Fibroblast of the conjunctiva (primary cell): ENCODE data around the gene FBXW7.

ENCODE experiments used
- DNase-seq: peaks from one replicate; pipeline ENCODE4 v3.0.0-alpha.2; 2010; ENCODE audit warnings: low read depth

Gene FBXW7

DNA sequence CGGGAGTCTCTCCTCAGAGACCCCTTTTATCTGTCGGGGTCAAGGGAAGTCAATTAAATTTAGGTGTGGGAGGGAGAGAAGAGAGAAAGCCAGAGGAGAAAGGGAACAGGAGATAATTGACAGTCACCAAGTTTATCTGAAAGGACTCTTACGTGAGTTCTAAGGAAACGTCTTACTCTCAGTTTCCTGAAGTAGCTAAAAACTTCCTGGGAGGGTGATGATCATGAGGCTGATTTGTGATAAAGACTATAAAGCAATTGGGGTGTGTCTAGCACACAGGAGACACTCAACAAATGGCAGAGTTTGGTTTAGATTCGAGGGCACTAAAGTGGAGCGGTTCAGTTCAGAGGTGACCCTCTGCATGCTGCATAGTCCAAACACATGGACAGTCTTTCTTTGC lies 254.1 kb downstream of the FBXW7 start:
- no peak for DNase-seq

DNA sequence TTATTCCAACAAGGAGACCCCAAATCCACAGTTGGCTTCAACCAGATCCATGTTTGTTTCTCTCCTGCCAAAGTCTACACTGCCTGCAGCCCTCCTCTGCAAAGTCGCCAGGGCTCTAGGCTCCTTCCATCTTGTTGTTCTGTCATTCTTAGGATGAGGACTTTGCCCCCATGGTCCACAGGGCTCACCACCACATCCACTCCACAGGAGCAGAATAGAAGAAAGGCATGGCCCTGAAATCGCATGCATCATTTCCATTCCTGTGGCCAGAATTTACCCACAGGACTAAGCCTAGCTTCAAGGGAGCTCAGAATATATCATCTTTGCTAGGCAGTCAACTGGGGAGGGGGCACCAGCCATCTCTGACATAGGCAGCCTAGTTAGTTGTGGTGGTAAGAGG lies 254.7 kb downstream of the FBXW7 start:
- DNase-seq = no peak

DNA sequence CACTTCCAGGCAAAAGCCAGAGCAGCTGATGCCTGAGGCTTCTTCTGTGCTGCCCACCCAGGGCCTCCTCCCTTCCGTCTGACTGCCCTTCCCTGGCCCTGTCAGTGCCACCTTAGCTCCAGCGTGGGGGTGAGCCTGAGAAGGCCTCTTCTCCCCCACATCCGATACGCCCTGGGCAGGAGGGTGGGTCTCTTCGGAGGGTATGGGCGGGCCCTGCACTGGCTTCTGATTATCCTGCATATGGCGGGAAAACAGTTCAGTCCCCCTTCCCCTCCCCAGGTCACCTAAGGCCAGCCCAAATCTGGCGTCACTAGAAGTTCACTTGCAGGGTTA lies 256.7 kb downstream of the FBXW7 start:
- no peak for DNase-seq

- no peak for DNase-seq
These were observed 257.2 kb downstream of the FBXW7 start for GRCh38 chr4:152278505-152279233.

GRCh38 chr4:152278172-152278504 lies 257.8 kb downstream of the FBXW7 start:
- DNase-seq = no peak

DNA sequence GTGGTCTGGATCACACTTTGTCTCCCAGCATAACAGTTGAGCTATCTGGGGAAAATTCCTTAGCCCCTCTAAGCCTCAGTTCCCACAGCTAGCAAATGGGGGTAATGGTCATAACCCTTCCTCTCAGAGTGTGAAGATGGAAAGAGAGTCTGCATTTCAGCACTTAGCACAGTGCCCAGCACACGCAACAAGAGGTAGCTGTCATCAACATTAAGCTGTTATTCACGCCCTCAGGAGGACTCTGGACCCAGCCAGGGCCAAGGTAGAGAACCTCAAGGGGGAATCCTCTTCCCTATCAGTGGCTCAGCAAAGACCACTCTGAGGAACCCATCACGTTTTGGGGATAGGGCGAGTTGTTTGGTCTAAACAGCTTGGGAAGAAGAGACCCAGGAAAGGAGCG lies 258.6 kb downstream of the FBXW7 start:
- no peak for DNase-seq

- no peak for DNase-seq
These were observed 262.5 kb downstream of the FBXW7 start for GRCh38 chr4:152273343-152273742.
